Transverse colon (tissue), 4 donors: ENCODE measurements around the gene VSTM2L.

Experiments used
- CTCF ChIP-seq, 5 experiments: fragments of 200-600 bp in 3 of 5; fragments of 450-650 bp in 2 of 5; sonication (generic) in 3 of 5; IDR thresholded peaks; 1 replicate in 2 of 5; 2 replicates in 3 of 5; pipeline ENCODE4 v1.5.1; 2016 to 2017; ENCODE audit warnings: antibody characterized with exemption in 5 of 5, inconsistent platforms in 3 of 5, mild to moderate bottlenecking in 2 of 5, moderate library complexity in 1 of 5
- EP300 ChIP-seq: sonication (generic); formaldehyde crosslinking; IDR thresholded peaks from one replicate; pipeline ENCODE4 v1.6.1; 2017; ENCODE audit warnings: antibody characterized with exemption, low read depth
- POLR2A ChIP-seq: fragments of 450-650 bp; IDR thresholded peaks from one replicate; pipeline ENCODE4 v1.6.1; 2016; ENCODE audit warnings: antibody characterized with exemption, mild to moderate bottlenecking, moderate library complexity
- POLR2AphosphoS5 ChIP-seq, 3 donors: sonication (generic); formaldehyde crosslinking; IDR thresholded peaks; one replicate each; pipeline ENCODE4 v1.6.1; 2016; ENCODE audit warnings: antibody characterized with exemption in 3 of 3

DNA sequence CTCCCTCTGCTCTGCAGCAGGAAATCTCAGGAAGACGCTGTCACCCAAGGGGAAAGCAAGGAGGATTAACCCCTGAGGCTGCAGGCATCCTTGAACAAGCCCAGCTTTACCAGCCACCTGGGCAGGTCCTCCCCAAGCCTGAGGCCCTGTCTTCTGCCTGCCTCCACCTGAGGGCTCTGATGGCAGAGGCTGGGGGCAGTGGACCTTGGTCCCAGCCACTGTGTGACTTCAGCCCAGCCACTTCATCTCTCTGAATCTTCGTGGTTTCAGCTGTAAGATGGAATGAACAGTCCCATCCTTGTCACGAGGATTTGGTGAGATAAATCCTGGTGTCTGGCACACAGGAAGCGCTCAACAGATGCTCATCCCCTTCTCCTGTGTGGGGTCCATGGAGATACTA, 8.5 kb upstream of the VSTM2L start:
- no peak for TF ChIP-seq CTCF (IDR thresholded peaks at IDR 0.05)
- TF ChIP-seq EP300 = no peak
- TF ChIP-seq POLR2A = no peak
- no peak for TF ChIP-seq POLR2AphosphoS5 (IDR thresholded peaks at IDR 0.05)
